ENCODE data around the gene TPD52L2. TPM values are rescaled to one million over a fixed set of nuclear protein-coding genes. Genes with fewer than 3 reads are reported as not detected.

The TPD52L2 gene
- total RNA-seq, 1 donor from 2014 or later: 141 TPM

- no peak overlapping the region for H3K4me3 Mint-ChIP-seq (ENCODE audit: unreplicated experiment)
- DNase-seq (ENCODE audit: low spot score): no peak
- TF ChIP-seq CTCF (IDR thresholded peaks at IDR 0.05): no peak
These were observed 36.5 kb upstream of the TPD52L2 start for GRCh38 chr20:63828545-63828944.

GRCh38 chr20:63828951-63829350, 36.1 kb upstream of the TPD52L2 start:
- H3K27me3 Mint-ChIP-seq (ENCODE audit: low read depth): no peaks in the 10 kb centered on the region
- H3K36me3 Mint-ChIP-seq (ENCODE audit: low read depth): no peaks in the 10 kb centered on the region
- no peak overlapping the region for H3K27ac Mint-ChIP-seq (ENCODE audit: unreplicated experiment)
- no peak overlapping the region for H3K4me3 Mint-ChIP-seq (ENCODE audit: unreplicated experiment)
- TF ChIP-seq CTCF (IDR thresholded peaks at IDR 0.05): no peak
- H3K9me3 Mint-ChIP-seq (ENCODE audit: low read depth): no peaks in the 10 kb centered on the region
- DNase-seq (ENCODE audit: low spot score): no peak
- H3K4me1 Mint-ChIP-seq (ENCODE audit: low read depth): peaks cover 20% of the 10 kb centered on the region

More at GRCh38 chr20:63828545-63828944, 36.5 kb upstream of the TPD52L2 start:
- Mint-ChIP-seq H3K27ac (ENCODE audit: unreplicated experiment) (no peak overlapping the region), H3K27me3 (ENCODE audit: low read depth) (no peaks in the 10 kb centered on the region), H3K9me3 (ENCODE audit: low read depth) (no peaks in the 10 kb centered on the region), H3K36me3 (ENCODE audit: low read depth) (peaks cover 1% of the 10 kb centered on the region), H3K4me1 (ENCODE audit: low read depth) (peaks cover 16% of the 10 kb centered on the region)

- Mint-ChIP-seq H3K9me3 (ENCODE audit: low read depth) (no peaks in the 10 kb centered on the region), H3K4me3 (ENCODE audit: unreplicated experiment) (peak overlapping the region; percentile 83), H3K27ac (ENCODE audit: unreplicated experiment) (no peak overlapping the region), H3K27me3 (ENCODE audit: low read depth) (no peaks in the 10 kb centered on the region), H3K36me3 (ENCODE audit: low read depth) (no peaks in the 10 kb centered on the region), H3K4me1 (ENCODE audit: low read depth) (peaks cover 26% of the 10 kb centered on the region)
- no peak for TF ChIP-seq CTCF (IDR thresholded peaks at IDR 0.05)
- no peak for DNase-seq (ENCODE audit: low spot score)
These were observed 35.5 kb upstream of the TPD52L2 start for GRCh38 chr20:63829603-63829944.

GRCh38 chr20:63829945-63830835, 34.9 kb upstream of the TPD52L2 start:
- peak overlapping the region; percentile 1 for H3K27ac Mint-ChIP-seq (ENCODE audit: unreplicated experiment)
- no peaks in the 10 kb centered on the region for H3K36me3 Mint-ChIP-seq (ENCODE audit: low read depth)
- DNase-seq (ENCODE audit: low spot score): no peak
- peaks cover 30% of the 10 kb centered on the region for H3K4me1 Mint-ChIP-seq (ENCODE audit: low read depth)
- H3K9me3 Mint-ChIP-seq (ENCODE audit: low read depth): no peaks in the 10 kb centered on the region
- H3K27me3 Mint-ChIP-seq (ENCODE audit: low read depth): no peaks in the 10 kb centered on the region
- H3K4me3 Mint-ChIP-seq (ENCODE audit: unreplicated experiment): peak overlapping the region; percentile 83
- no peak for TF ChIP-seq CTCF (IDR thresholded peaks at IDR 0.05)

- Mint-ChIP-seq H3K27me3 (ENCODE audit: low read depth) (no peaks in the 10 kb centered on the region), H3K4me3 (ENCODE audit: unreplicated experiment) (peak within 1 kb of the TSS; percentile 83), H3K4me1 (ENCODE audit: low read depth) (peaks cover 33% of the 10 kb centered on the region), H3K36me3 (ENCODE audit: low read depth) (no peaks in the 10 kb centered on the region), H3K9me3 (ENCODE audit: low read depth) (no peaks in the 10 kb centered on the region), H3K27ac (ENCODE audit: unreplicated experiment) (peak within 1 kb of the TSS; percentile 1)
- TF ChIP-seq CTCF (IDR thresholded peaks at IDR 0.05): no peak
- DNase-seq (ENCODE audit: low spot score): no peak
These were observed 34.1 kb upstream of the TPD52L2 start, which contains the start of gene ZBTB46 for GRCh38 chr20:63830841-63831588. ZBTB46 (minus strand) TSS chr20:63831264; CDS start chr20:63790757, 40,507 bp downstream.
